CD4-positive, alpha-beta T cell treated with Interleukin-6 at 100 ng/mL for 8 hours (primary cell): ENCODE results near the gene BLTP2.
"Not testable (repeated sequence)": the region's sequence is repeated elsewhere in the genome, so short reads cannot be mapped to it uniquely, and the experiment has no call there.

ENCODE experiments used
- DNase-seq: peaks from one replicate; pipeline ENCODE4 v3.0.0-alpha.2; 2020; ENCODE audit warnings: mixed read lengths, low spot score

Gene BLTP2

GRCh38 chr17:28644787-28645575 is at the start of gene BLTP2:
BLTP2 (minus strand) TSS chr17:28645158; CDS start chr17:28645056, 102 bp downstream.
- peak; percentile 96 for DNase-seq

DNA sequence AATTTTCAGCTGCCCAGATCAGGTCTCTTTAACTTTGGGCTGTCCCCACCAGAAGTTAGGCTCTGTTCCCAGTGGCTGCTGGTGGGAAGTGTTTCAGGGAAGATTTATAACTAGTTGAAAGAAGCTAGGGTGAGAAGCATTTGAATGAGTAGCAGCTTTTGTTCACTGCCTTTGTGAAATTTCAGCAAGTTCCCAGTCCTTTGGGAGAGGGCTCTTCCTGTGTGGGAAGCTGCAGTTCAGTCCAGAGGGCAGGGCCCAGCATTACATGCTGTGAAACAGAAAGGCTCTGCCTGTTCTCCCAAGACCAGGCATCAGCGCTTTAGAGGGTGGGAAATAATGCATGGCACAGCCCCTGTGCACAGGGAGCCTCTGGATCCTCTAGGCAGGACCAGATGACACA is 48.9 kb upstream of the BLTP2 start:
- DNase-seq: no peak

DNA sequence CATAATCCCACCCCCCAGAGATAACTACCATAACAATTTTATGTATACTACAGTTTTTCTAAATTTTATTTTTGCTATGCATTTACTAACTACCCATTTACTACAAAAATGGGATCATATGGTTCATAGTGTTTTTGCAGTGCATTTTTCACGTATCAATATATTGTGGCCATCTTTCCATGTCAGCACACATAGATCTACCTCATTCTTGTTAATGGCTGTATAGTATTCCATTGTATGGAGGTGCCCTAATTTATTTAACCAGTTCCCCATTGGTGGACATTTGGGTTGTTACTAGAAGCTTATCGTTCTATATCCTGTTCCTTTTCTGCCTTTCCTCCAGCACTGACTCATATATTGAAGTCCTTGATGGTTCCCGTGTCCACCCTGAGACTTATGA is 44.1 kb upstream of the BLTP2 start:
- DNase-seq: no peak

DNA sequence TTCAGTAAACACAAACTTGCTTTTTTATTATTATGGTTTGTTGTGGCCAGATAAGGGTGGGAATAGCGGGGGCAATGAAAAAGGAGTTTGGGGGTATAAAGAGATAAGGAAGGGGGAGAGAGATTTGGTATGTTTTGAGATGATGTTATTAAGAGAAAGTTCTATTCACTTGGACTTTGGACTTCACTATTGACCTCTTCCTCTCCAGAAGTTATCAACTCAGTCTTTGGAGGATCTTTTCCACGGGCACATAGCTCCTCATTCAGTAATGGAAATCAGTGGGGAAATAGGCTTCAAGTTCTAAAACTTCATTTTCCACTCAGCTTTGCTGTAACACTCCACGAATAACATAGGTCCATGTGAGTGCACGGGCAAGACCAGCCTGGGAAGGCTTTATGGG is 43.5 kb upstream of the BLTP2 start:
- DNase-seq: no peak

DNA sequence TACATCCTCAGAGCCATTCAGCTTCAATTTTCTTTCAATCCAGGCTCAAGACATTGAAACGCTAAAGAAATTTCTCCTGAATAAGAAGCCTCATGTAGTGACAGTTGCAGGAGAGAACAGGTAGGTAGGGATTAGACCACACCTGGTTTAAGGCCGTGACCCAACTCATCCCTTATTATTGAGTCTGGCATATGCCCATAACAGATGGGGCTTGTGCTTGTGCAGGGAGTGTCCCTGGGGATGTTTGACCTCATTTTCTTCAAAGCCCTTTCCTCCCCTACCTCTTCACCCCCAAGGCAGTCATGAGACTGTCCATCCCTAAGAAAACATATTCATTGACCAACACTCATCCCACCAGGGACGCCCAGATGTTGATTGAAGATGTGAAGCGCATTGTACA is 41.3 kb upstream of the BLTP2 start:
- DNase-seq: no peak

DNA sequence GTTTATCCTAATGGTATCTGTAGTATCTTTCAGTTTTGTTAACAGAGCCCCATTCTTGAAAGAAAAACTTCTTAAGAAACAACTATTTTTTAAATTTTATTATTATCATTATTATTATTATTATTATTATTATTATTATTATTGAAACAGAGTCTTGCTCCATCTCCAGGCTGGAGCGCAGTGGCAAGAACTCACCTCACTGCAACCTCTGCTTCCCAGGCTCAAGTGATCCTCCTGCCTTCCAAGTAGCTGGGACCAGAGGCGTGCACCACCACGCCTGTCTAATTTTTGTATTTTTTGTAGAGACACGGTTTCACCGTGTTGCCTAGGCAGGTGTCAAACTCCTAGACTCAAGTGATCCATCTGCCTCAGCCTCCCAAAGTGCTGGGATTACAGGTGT is 40.4 kb upstream of the BLTP2 start:
- DNase-seq: no peak

GRCh38 chr17:28684963-28685362 is 40.0 kb upstream of the BLTP2 start:
- DNase-seq: no peak

DNA sequence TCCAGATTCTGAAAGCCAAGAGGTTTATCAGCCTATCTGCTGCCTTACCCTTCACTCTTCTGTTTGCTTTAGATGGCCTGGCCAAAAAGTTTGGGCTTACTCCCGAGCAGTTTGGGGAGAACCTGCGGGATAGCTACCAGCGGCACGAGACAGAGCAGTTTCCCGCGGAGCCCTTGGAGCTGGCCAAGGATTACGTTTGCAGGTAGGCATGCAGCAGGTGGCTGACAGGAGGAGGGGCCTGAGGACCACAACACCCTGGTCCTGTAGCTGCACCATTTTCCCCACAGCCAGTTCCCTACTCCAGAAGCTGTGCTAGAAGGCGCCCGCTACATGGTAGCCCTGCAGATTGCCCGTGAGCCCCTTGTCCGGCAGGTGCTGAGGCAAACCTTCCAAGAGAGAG is 37.7 kb upstream of the BLTP2 start:
- no peak for DNase-seq

- DNase-seq: no peak
These were observed 31.0 kb upstream of the BLTP2 start for GRCh38 chr17:28675980-28676379.

GRCh38 chr17:28675490-28675889 is 30.5 kb upstream of the BLTP2 start:
- no peak for DNase-seq

DNA sequence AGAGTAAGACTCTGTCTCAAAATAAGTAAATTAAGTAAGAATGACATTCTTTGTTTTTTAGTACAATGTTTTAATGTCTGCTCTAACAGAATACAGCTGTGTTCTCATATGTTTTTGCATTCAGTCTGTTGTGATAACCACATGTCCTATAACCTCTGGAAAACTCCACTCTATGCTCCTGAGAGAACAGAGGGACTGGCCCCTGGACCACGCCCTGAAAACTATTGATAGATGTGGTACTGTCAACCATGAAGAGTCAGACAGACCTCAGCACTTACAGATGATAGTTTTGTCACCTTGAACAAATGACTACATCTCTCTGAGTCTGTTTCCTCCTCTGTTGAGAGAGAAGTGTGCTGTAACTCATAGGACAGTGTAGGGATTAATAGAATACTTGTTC is 25.0 kb upstream of the BLTP2 start:
- no peak for DNase-seq

- DNase-seq: no peak
These were observed 22.9 kb upstream of the BLTP2 start for GRCh38 chr17:28667870-28668269.

DNA sequence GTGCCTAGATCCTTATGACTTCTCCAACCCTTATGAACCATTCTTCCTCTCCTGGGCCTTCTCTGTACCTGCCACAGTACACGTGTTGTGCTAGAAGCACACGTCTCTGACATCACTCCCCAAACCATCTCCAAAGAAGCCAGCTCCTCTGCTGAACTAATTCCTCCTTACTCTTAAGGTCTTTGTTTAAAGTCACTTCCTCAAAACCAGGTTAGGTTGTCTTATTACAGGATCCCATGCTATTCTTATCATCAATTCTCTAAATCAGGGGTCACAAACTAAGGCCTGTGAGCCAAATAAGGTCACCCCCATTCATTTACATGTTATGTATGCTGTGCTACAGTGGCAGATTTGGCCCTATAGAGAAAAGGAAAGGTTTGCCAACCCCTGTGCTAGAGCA is 21.0 kb upstream of the BLTP2 start:
- no peak for DNase-seq

DNA sequence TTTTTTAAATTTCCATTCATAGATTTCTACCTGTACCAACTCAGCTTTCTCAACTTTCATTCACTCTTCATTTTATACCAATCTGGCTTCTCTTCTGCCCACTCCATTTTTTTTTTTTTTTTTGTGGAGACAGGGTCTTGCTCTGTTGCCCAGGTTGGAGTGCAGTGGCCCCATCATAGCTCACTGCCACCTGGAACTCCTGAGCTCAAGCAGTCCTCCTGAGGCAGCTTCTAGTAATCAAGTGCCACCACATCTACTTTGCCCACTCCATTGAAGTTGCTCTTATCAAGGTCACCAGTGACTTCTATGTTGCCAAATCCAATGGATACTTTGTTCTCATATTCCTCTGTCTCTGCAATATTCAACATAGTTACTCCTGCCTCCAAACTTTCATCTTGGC is 18.8 kb upstream of the BLTP2 start:
- DNase-seq: no peak

GRCh38 chr17:28662527-28662829 is 17.5 kb upstream of the BLTP2 start:
- no peak for DNase-seq

GRCh38 chr17:28661635-28662526 is 16.9 kb upstream of the BLTP2 start, which contains the start of the genes SDF2 and SUPT6H:
SDF2 (minus strand) TSS chr17:28661906; CDS start chr17:28661876, 30 bp downstream.
SUPT6H (plus strand) TSS chr17:28662205; CDS start chr17:28673402, 11,197 bp downstream.
- DNase-seq: peak; percentile 87

- not testable (repeated sequence) for DNase-seq
These were observed 14.5 kb upstream of the BLTP2 start for GRCh38 chr17:28659497-28659881.

- DNase-seq: not testable (repeated sequence)
These were observed 14.0 kb upstream of the BLTP2 start for GRCh38 chr17:28658766-28659496.

DNA sequence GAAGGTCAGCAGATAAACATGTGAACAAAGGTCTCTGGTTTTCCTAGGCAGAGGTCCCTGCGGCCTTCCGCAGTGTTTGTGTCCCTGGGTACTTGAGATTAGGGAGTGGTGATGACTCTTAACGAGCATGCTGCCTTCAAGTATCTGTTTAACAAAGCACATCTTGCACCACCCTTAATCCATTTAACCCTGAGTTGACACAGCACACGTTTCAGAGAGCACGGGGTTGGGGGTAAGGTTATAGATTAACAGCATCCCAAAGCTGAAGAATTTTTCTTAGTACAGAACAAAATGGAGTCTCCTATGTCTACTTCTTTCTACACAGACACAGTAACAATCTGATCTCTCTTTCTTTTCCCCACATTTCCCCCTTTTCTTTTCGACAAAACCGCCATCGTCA is 13.4 kb upstream of the BLTP2 start:
- not testable (repeated sequence) for DNase-seq

DNA sequence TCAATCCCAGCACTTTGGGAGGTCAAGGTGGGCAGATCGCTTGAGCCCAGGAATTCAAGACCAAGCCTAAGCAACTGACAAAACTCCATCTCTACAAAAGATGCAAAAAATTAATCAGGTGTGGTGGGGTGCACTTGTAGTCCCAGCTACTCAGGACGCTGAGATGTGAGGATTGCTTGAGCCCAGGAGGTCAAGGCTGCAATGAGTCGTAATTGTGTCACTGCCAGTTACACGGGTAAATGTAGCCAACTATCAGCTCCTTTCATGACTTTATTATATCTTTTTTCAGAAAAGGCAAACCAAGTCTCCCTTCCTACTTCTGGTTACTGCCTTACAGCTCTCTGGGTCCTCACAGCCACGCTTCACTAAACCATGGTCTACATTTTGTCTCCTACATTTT is 12.8 kb upstream of the BLTP2 start:
- no peak for DNase-seq

- no peak for DNase-seq
These were observed 10.2 kb upstream of the BLTP2 start for GRCh38 chr17:28655160-28655559.

GRCh38 chr17:28648698-28649097 is 3.7 kb upstream of the BLTP2 start:
- DNase-seq: no peak
